ENCODE measurements around the gene LYG2.
"Not testable (repeated sequence)": the region's sequence is repeated elsewhere in the genome, so short reads cannot be mapped to it uniquely, and the experiment has no call there.

Gene LYG2, protein sequence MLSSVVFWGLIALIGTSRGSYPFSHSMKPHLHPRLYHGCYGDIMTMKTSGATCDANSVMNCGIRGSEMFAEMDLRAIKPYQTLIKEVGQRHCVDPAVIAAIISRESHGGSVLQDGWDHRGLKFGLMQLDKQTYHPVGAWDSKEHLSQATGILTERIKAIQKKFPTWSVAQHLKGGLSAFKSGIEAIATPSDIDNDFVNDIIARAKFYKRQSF

GRCh38 chr2:99255491-99256318, at the start of gene LYG2:
Gene LYG2 (minus strand): TSS chr2:99255666. CDS start chr2:99254260, 1,406 bp downstream.
- no peak for DNase-seq (ENCODE audit: low read depth)

DNA sequence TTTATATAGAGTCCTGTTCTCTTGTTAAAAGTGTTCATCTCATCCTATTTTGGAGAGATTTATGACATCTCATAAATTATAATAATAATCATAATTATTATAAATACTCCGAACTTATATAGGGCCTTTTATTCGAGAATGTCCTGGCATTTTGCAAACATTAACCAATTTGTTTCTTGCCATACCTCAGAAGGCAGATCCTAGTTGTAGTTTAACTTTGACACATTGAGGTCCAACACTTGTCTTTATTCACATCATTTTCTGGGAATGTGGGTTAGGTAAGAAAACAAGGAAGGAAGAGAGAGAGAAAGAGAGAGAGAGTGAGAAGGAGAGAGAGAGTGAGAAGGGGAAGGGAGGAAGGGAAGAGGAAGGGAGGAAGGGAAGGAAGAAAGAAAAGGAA, 45.6 kb upstream of the LYG2 start, which contains the start of gene LYG1:
Gene LYG1, minus strand, starts transcription at position 101 of the 400 bp plus-strand sequence. CDS start 5,527 bp downstream, outside the sequence.
- DNase-seq (ENCODE audit: low read depth), result not testable (repeated sequence)

- no peak for DNase-seq (ENCODE audit: low read depth)
These were observed 44.1 kb upstream of the LYG2 start for GRCh38 chr2:99299580-99299979.

DNA sequence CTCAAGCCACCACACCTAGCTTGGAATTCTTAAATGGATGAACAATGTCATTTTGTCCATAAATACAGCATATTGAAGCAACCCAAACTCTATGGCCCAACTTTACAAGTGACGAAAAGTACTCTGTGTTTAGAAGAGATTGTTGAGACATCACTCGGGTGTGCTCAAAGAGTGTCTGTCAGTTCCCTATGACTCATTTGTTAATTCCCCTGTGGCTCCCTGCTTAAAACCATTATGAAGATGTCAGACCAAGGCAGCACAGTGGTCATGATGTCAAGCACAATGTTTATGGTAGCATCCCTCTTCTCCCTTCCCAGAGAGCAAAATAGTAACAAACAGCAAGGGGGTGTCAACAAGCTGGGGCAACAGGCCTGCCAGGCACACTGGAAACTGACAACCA, 42.5 kb upstream of the LYG2 start:
- no peak for DNase-seq (ENCODE audit: low read depth)

- no peak for DNase-seq (ENCODE audit: low read depth)
These were observed 30.1 kb upstream of the LYG2 start for GRCh38 chr2:99285526-99285925.

GRCh38 chr2:99279969-99280695, 24.7 kb upstream of the LYG2 start:
- DNase-seq (ENCODE audit: low read depth), result no peak

- DNase-seq (ENCODE audit: low read depth), result no peak
These were observed 23.4 kb upstream of the LYG2 start for GRCh38 chr2:99278793-99279291.

GRCh38 chr2:99278195-99278765, 22.8 kb upstream of the LYG2 start:
- not testable (repeated sequence) for DNase-seq (ENCODE audit: low read depth)

DNA sequence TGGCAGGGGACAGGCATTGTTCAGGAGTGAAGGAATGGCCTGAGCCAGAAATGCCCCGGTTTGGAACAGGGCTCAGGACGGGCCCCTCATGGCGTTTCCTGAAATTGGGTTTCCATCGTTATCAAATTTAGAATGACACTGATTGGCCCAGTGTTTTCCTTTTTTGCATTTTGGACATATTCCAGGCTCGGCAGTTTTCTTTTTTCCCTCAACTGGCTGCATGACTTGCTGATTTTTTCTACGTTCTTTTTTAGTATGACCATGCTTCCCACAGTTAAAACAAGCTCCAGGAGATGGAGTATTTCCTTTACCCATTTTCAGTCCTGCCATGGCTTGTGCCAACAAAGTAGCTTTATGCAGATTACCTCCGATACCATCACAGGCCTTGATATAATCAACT, 20.4 kb upstream of the LYG2 start:
- no peak for DNase-seq (ENCODE audit: low read depth)

DNA sequence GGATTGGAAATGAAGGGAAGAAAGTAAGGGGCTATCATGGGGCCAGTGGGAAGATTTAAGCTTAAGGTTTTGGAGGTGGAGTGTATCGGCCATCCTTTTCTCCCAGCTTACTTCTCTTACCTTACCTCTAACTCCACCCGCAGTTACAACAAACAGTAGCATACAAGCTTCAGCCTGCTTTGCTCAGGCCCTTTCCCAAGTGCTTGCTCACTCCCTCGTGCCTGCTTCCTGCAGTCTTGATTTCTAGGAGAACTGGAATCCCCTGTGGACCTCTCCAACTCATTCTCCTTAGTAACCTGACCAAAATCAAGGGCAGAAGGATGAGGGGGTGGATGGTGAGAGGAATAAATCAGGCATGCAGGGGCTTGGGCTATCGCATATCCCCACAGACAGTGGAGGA, 5.8 kb upstream of the LYG2 start:
- no peak for DNase-seq (ENCODE audit: low read depth)

DNA sequence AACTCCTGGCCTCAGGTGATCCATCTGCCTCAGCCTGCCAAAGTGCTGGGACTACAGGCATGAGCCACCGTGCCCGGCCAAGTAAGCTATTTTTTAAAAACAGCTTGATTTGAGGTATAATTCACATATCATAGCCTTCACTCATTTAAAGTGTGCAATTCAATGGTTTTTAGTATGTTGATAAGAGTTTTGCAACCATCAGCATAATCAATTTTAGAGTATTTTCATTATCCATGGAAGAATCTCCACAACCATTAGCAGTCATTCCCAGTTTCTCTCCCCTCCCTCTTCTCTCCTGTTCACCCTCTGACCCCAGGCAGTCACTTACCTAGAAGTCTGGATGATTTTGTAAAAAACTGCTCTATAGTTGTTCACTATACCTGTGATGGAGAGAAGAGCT, 4.7 kb upstream of the LYG2 start:
- DNase-seq (ENCODE audit: low read depth), result no peak

GRCh38 chr2:99259465-99259864, 4.0 kb upstream of the LYG2 start:
- no peak for DNase-seq (ENCODE audit: low read depth)

- no peak for DNase-seq (ENCODE audit: low read depth)
These were observed 1.2 kb upstream of the LYG2 start for GRCh38 chr2:99256677-99257076.

DNA sequence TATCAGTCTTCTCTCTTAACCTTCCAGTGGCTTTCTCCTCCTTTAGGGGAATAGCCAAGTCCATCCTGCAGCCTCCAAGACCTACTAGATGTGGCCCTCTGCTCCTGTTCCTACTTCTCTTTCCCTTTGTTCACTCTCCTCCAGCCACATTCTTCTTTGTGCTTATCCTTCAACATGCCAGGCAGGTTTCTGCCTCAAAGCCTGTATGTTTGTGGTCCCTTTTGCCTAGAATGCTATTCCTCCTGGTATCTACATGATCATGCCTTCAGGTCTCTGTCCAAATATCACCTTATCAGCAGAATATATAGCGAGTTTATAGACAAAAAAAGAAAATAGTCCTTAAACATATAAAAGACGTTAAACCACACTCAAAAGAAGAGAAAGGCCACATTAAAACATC, 5.5 kb downstream of the LYG2 start:
- DNase-seq (ENCODE audit: low read depth), result no peak

GRCh38 chr2:99242151-99242550, 13.3 kb downstream of the LYG2 start:
- DNase-seq (ENCODE audit: low read depth), result no peak

DNA sequence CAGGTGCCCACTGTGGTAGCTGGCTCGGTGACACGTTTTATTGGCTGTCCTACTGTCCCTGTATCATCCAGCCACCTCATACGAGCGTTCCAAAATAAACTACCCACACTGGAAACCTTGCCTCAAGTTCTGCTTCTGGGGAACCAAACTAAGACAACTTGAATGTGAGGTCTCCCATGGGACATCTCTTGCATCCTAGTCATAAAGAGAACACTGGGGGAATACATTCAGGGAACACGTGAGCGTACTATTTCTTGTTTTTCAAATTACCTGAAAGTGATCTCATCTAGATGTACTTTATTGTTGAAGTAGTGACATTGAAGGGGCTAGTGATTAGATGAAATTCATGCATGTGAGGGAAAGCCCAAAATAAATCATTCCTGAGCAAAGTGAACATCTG, 15.0 kb downstream of the LYG2 start:
- DNase-seq (ENCODE audit: low read depth), result no peak

DNA sequence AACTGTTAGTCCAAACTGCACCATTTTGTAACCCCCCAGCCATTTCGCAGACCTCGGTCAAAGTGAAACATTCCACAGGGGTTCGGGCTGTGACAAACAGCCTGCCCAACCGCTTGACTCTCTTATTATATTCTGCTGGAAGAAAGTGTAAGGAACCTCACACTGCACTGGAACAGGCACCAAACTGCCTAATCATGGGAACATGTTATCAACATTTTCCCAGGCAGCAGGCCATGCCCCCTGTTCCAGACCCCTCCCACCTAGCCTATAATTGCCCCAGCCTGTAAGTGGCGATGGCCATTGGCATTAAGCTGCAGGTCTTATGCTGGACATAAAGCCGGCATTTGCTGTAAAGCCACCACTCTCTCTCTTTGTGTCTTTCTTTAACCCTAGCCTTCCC, 16.9 kb downstream of the LYG2 start:
- no peak for DNase-seq (ENCODE audit: low read depth)

- DNase-seq (ENCODE audit: low read depth), result not testable (repeated sequence)
These were observed 22.3 kb downstream of the LYG2 start for GRCh38 chr2:99233177-99233576.

DNA sequence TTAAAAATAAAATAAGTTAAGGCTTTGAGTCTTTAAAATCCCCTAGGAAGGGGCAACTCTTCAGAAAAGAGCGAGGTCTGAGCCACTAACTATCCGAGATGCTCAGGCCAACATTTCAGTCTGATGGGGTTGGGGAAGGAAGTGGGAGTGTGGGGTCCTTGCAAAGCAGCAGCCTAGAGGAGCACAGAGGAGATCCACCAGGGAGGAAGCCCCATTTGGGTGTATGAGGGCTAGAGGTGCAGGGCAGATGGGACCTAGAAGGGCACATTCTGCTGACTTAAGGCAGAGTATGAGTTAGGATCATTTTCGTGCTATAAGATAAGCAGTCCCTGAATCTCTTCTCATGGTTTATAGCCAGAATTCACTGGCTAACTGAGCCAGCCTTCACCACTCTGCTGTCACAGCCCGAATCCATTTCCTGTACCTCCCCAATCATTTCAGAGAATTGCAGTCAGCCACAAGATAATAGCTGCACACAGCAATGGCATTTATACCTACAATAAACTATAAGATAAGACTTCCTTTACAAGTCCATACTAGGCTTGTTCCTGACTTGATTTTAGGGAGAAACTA, 37.5 kb downstream of the LYG2 start:
- no peak for DNase-seq (ENCODE audit: low read depth)

DNA sequence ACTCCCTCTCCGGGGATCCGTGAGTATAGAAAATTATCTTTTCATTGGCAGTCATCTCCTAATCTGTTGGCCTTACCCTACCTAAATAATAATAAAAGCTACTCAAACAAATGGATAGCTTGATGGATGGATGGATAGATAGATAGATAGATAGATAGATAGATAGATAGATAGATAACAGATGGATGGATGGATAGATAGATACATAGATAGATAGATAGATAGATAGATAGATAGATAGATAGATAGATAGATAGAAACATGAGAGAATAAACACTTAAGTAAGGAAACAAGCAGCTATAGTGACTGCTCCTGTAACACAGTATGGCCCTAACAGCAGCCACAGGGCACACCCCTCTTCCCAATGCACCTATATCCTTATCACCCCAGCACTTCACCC, 39.4 kb downstream of the LYG2 start:
- DNase-seq (ENCODE audit: low read depth), result no peak

GRCh38 chr2:99205491-99205890, 50.0 kb downstream of the LYG2 start:
- DNase-seq (ENCODE audit: low read depth), result no peak

Measured in activated T-cell treated with anti-CD3 and anti-CD28 coated beads for 24 hours (primary cell).